NT2/D1 (cell line): ENCODE data around the gene AKAP13.
"Not testable (repeated sequence)": the region's sequence is repeated elsewhere in the genome, so short reads cannot be mapped to it uniquely, and the experiment has no call there.

Source experiments
- DNase-seq: peaks from one replicate; pipeline ENCODE4 v3.0.0-alpha.2; 2011; ENCODE audit warnings: low read depth, low spot score
- H3K27me3 ChIP-seq: 2 replicates; pipeline ENCODE4 v1.6.0; 2011; ENCODE audit warnings: mild to moderate bottlenecking; ENCODE audit not compliant: insufficient read length, insufficient read depth
- H3K36me3 ChIP-seq: 2 replicates; pipeline ENCODE4 v1.6.1; 2011; ENCODE audit warnings: mild to moderate bottlenecking, low read length, mixed read lengths; ENCODE audit not compliant: insufficient read depth, insufficient read length
- H3K4me1 ChIP-seq: 2 replicates; pipeline ENCODE4 v1.5.1; 2011; ENCODE audit not compliant: insufficient read depth, insufficient read length
- H3K4me3 ChIP-seq: 2 replicates; pipeline ENCODE4 v1.5.1; 2011; ENCODE audit warnings: low read depth; ENCODE audit not compliant: insufficient read length
- H3K9ac ChIP-seq: 2 replicates; pipeline ENCODE4 v1.6.0; 2011; ENCODE audit warnings: low read depth; ENCODE audit not compliant: insufficient read length
- H3K9me3 ChIP-seq: 2 replicates; pipeline ENCODE4 v1.5.1; 2011; ENCODE audit warnings: mild to moderate bottlenecking, low read length; ENCODE audit not compliant: insufficient read depth
- SUZ12 ChIP-seq: IDR thresholded peaks from 2 replicates; pipeline ENCODE4 v1.6.1; 2011; ENCODE audit not compliant: insufficient read length, insufficient read depth; ENCODE audit errors: extremely low read depth
- YY1 ChIP-seq: IDR thresholded peaks from 2 replicates; pipeline ENCODE4 v1.6.1; 2011; ENCODE audit not compliant: insufficient read length, insufficient read depth
- ZNF274 ChIP-seq: IDR thresholded peaks from 2 replicates; pipeline ENCODE4 v1.6.1; 2011; ENCODE audit warnings: mild to moderate bottlenecking, low read depth, low read length

Gene AKAP13

DNA sequence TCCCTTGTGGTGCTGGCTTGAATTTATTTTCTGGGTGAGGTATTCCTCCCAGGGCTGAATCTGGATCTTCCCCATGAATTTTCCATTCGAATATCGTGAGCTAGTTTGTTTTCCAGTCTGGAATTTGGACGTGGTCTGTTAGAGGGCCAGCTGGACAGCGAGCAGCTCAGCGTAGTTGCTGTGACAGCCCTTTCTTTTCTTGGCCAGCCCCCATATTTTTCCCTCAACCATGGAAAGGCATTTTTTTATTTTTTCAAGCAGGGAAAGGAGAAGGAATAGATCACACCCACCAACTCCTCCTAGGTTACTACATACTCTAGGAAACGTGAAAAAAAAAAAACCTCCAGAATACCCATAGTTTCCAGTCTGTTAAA is 262.3 kb downstream of the AKAP13 start:
- H3K4me1 ChIP-seq: no peaks in the 10 kb centered on the region
- DNase-seq: no peak
- no peaks in the 10 kb centered on the region for H3K27me3 ChIP-seq
- no peak overlapping the region for H3K4me3 ChIP-seq
- H3K9ac ChIP-seq: no peak overlapping the region
- no peaks in the 10 kb centered on the region for H3K9me3 ChIP-seq
- peaks cover 36% of the 10 kb centered on the region for H3K36me3 ChIP-seq
- TF ChIP-seq ZNF274: no peak
- TF ChIP-seq YY1: no peak

DNA sequence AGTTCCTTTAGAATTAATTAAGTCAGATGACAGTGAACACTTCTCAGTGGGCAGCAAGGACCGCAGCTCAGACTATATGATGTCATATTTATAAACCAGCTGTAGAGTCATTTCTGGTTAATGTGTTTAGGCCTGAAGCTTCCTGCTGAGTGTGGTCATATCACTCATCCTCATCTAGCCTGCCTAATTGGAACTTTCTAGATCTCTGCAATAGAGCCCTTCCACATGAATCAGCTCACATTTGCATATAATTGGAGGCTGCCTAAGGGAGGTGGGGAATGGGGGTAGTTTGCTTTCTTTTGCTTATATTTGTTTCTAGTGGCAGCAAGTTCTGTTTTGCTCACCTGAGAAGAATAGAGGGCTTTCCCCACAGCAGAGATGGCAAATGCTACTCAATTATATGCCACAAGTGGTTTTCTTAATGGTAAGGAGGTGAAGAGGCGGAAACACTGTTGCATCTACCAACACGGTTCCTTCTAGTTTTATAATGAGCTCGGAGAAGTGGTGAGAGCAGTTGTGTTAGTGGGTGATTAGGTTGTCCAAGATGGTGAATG is 266.2 kb downstream of the AKAP13 start:
- peaks cover 24% of the 10 kb centered on the region for H3K36me3 ChIP-seq
- H3K27me3 ChIP-seq: no peaks in the 10 kb centered on the region
- DNase-seq: no peak
- H3K4me3 ChIP-seq: no peak overlapping the region
- H3K9ac ChIP-seq: no peak overlapping the region
- H3K4me1 ChIP-seq: no peaks in the 10 kb centered on the region
- TF ChIP-seq SUZ12 (no peak), YY1 (no peak), ZNF274 (no peak)
- H3K9me3 ChIP-seq: no peaks in the 10 kb centered on the region

DNA sequence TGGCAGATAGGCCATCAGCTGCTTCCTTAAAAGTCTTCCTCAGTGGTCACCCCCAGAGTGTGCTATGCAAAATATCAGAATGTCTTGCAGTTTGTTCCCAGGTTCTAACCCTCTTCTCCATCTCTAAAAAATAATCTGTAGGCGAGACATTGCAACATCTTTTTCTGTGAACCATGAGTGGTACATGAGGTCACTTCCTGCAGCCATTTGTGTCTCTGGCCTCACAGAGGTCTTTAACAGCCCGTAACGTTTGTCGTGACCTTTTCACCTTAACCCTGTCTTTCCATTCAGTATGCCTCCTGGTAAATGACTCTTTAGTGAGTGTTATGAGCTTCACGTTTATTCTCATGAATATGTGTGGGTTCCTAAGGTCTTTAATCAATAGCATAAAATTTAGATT is 269.0 kb downstream of the AKAP13 start:
- H3K4me1 ChIP-seq: no peaks in the 10 kb centered on the region
- peak; percentile 3 for DNase-seq
- no peaks in the 10 kb centered on the region for H3K9me3 ChIP-seq
- H3K9ac ChIP-seq: no peak overlapping the region
- no peaks in the 10 kb centered on the region for H3K27me3 ChIP-seq
- peaks cover 31% of the 10 kb centered on the region for H3K36me3 ChIP-seq
- no peak for TF ChIP-seq ZNF274
- no peak for TF ChIP-seq SUZ12
- TF ChIP-seq YY1: no peak
- no peak overlapping the region for H3K4me3 ChIP-seq

DNA sequence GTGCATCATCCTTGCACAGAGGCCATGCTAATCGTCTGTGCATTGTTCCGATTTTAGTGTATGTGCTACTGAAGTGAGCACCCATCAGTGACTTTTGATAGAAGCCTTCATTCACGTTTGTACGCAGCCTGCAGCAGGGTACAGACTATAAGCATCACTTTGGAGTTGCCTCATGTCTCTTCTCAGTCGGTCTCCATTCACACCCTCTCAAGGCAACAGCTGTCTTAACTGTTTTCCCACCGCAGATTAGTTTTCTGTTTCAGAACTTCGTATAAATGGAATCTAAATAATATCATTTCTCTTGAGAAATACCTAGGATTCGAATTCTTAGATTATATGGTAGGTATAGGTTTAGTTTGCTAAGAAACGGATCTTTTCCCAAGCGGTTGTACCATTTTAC is 271.1 kb downstream of the AKAP13 start:
- TF ChIP-seq SUZ12: no peak
- TF ChIP-seq YY1: no peak
- TF ChIP-seq ZNF274: no peak
- Histone ChIP-seq H3K27me3 (no peaks in the 10 kb centered on the region), H3K9ac (no peak overlapping the region), H3K36me3 (peaks cover 37% of the 10 kb centered on the region), H3K4me1 (no peaks in the 10 kb centered on the region), H3K9me3 (no peaks in the 10 kb centered on the region), H3K4me3 (no peak overlapping the region)
- DNase-seq: no peak

DNA sequence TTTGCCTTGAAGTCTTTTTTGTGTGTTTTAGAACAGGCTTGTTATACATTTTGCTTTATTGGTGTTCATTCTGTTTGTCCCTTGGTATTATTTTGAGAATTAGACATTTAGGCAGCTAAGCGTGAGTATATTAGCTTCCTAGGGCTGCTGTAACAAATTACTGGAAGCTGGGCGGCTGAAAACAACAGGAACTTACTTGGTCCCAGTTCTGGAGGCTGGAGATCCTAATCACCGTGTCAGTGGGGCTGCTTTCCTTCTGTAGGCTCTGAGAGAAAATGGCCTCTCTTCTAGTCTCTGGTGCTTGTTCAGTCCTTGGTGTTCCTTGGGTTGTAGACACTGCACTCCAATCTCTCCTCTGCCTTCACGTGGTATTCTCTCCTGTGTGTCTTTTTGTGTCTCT is 272.1 kb downstream of the AKAP13 start:
- no peak for DNase-seq
- TF ChIP-seq SUZ12: no peak
- no peak for TF ChIP-seq ZNF274
- TF ChIP-seq YY1: no peak

DNA sequence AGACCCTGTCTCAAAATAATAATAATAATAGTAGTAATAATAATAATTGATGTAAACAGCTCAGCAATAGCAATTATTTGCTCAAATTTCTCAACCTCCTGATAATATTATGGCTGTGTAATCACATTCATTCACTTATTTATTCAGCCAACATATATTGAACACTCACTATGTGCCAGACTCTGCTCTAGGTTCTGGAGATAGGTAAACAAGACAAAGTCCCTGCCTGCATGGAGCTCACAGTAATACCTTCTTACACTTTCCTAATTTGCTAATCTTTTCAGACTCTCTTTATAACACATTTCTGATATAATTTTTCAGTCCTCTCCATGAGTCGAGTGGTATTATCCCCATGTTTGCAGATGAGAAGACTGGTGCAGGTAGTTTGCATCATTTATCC is 276.7 kb downstream of the AKAP13 start:
- TF ChIP-seq YY1 (no peak), ZNF274 (no peak)
- Histone ChIP-seq H3K36me3 (peaks cover 40% of the 10 kb centered on the region), H3K9ac (no peak overlapping the region), H3K27me3 (no peaks in the 10 kb centered on the region), H3K4me1 (no peaks in the 10 kb centered on the region), H3K9me3 (no peaks in the 10 kb centered on the region), H3K4me3 (no peak overlapping the region)
- DNase-seq: no peak

More for the DNA sequence above, 272.1 kb downstream of the AKAP13 start:
- no peak overlapping the region for H3K9ac ChIP-seq
- H3K9me3 ChIP-seq: no peaks in the 10 kb centered on the region
- no peaks in the 10 kb centered on the region for H3K4me1 ChIP-seq
- no peaks in the 10 kb centered on the region for H3K27me3 ChIP-seq
- peaks cover 32% of the 10 kb centered on the region for H3K36me3 ChIP-seq
- H3K4me3 ChIP-seq: no peak overlapping the region

DNA sequence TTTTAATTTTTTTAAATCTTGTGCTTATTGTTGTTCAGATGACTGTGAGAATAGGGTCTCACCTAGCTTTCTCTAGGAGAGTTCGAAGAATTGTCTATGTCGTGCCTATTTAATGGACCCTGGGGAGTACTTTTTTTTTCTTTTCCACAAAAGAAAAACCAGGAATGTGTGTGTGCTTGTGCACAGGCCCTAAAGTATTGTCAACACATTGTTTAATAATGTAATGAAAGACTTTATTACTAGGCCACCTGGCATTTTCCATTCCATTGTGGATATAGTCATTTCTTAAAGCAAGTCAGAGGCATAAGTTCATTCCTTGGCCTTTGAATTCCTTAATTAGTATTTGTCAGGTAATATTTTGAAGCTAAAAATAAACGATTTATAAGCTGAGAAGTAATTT is 278.4 kb downstream of the AKAP13 start:
- no peak overlapping the region for H3K4me3 ChIP-seq
- H3K9ac ChIP-seq: no peak overlapping the region
- no peaks in the 10 kb centered on the region for H3K27me3 ChIP-seq
- no peaks in the 10 kb centered on the region for H3K9me3 ChIP-seq
- H3K36me3 ChIP-seq: peaks cover 46% of the 10 kb centered on the region
- H3K4me1 ChIP-seq: no peaks in the 10 kb centered on the region
- no peak for DNase-seq
- TF ChIP-seq ZNF274 (no peak), YY1 (no peak), SUZ12 (no peak)

DNA sequence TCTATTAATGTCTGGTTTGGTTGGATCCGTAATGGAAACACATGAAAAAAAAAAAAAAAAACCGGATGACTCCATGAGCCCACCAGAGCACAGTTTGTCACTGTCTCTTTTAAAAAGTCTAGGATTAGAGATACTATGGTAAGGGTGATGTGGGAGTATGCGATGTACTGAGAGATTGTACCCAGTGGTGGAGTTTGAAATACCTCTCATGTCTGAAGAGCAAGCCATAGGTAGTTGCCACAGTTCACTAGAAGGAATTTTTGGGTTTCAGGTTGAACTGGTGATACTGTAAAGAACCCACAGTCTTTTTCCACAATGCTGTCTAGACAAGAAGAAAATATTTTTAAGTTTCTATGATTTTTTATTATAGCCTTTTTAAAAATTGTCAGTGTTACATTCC is 281.5 kb downstream of the AKAP13 start:
- DNase-seq: no peak
- Histone ChIP-seq H3K9ac (no peak overlapping the region), H3K36me3 (peaks cover 42% of the 10 kb centered on the region), H3K27me3 (no peaks in the 10 kb centered on the region), H3K4me3 (no peak overlapping the region), H3K4me1 (no peaks in the 10 kb centered on the region), H3K9me3 (no peaks in the 10 kb centered on the region)
- TF ChIP-seq YY1 (no peak), SUZ12 (no peak), ZNF274 (no peak)

DNA sequence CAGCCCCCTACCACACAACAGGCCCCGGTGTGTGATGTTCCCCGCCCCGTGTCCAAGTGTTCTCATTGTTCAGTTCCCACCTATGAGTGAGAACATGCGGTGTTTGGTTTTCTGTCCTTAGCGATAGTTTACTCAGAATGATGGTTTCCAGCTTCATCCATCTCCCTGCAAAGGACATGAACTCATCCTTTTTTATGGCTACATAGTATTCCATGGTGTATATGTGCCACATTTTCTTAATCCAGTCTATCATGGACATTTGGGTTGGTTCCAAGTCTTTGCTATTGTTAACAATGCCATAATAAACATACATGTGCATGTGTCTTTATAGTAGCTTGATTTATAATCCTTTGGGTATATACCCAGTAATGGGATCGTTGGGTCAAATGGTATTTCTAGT is 285.3 kb downstream of the AKAP13 start:
- not testable (repeated sequence) for H3K4me1 ChIP-seq, DNase-seq, H3K27me3 ChIP-seq, H3K9ac ChIP-seq, H3K9me3 ChIP-seq, H3K4me3 ChIP-seq
- H3K36me3 ChIP-seq: peaks cover 50% of the 10 kb centered on the region
